Smooth muscle cell (in vitro differentiated cells): Measurements from ENCODE around the gene KATNA1. TPM values are rescaled to one million over a fixed set of nuclear protein-coding genes. Genes with fewer than 3 reads are reported as not detected.
"Not testable (repeated sequence)": the region's sequence is repeated elsewhere in the genome, so short reads cannot be mapped to it uniquely, and the experiment has no call there.

ENCODE experiments used
- DNase-seq: peaks from one replicate; lab custom pipeline; 2025; ENCODE audit not compliant: unreplicated experiment; lab: John Stamatoyannopoulos, UW
- H2AFZ ChIP-seq: fragments of 200-600 bp; sonication (generic); 2 replicates; pipeline ENCODE4 v1.6.0; 2016; ENCODE audit warnings: antibody characterized with exemption, low read depth, mild to moderate bottlenecking
- H3F3A ChIP-seq: fragments of 200-600 bp; sonication (generic); 2 replicates; pipeline ENCODE4 v1.6.0; 2017; ENCODE audit warnings: antibody characterized with exemption, low read depth
- H3K27ac ChIP-seq: fragments of 200-600 bp; sonication (generic); 2 replicates; pipeline ENCODE4 v1.5.1; 2016; ENCODE audit warnings: low read depth, mild to moderate bottlenecking
- H3K27me3 ChIP-seq: fragments of 200-600 bp; sonication (generic); 2 replicates; pipeline ENCODE4 v1.6.1; 2016; ENCODE audit warnings: low read depth, mild to moderate bottlenecking
- H3K36me3 ChIP-seq: fragments of 200-600 bp; sonication (generic); 2 replicates; pipeline ENCODE4 v1.5.1; 2016; ENCODE audit warnings: low read depth
- H3K4me1 ChIP-seq: fragments of 200-600 bp; sonication (generic); 2 replicates; pipeline ENCODE4 v1.5.1; 2016; ENCODE audit warnings: low read depth
- H3K4me2 ChIP-seq: fragments of 200-600 bp; sonication (generic); 2 replicates; pipeline ENCODE4 v1.6.0; 2016; ENCODE audit warnings: mild to moderate bottlenecking
- H3K4me3 ChIP-seq: fragments of 200-600 bp; sonication (generic); 2 replicates; pipeline ENCODE4 v1.5.1; 2016; ENCODE audit warnings: mild to moderate bottlenecking
- H3K79me2 ChIP-seq: fragments of 200-600 bp; sonication (generic); 2 replicates; pipeline ENCODE4 v1.6.0; 2016; ENCODE audit warnings: low read depth, mild to moderate bottlenecking
- H3K9ac ChIP-seq: fragments of 200-600 bp; sonication (generic); 2 replicates; pipeline ENCODE4 v1.6.0; 2016; ENCODE audit warnings: low read depth
- H3K9me3 ChIP-seq: fragments of 200-600 bp; sonication (generic); replicated peaks from 2 replicates; pipeline ENCODE4 v1.5.1; 2016; ENCODE audit warnings: low read depth
- H4K20me1 ChIP-seq: fragments of 200-600 bp; sonication (generic); 2 replicates; pipeline ENCODE4 v1.6.0; 2016; ENCODE audit warnings: low read depth
- CTCF ChIP-seq: fragments of 200-600 bp; sonication (generic); IDR thresholded peaks from 2 replicates; pipeline ENCODE4 v1.5.1; 2017; ENCODE audit warnings: borderline replicate concordance, mild to moderate bottlenecking, antibody characterized with exemption; ENCODE audit not compliant: insufficient read depth, poor library complexity, severe bottlenecking
- WGBS: methylation state at CpG from one replicate; pipeline ENCODE4 v1.1.7; 2016; ENCODE audit warnings: low lambda C conversion rate; 5-methylcytosine and 5-hydroxymethylcytosine counted together
- polyA plus RNA-seq: library from polyadenylated mRNA; unstranded; fragments of >200 nt; fragmentation: Nextera tagmentation; extraction: Ambion mirVana; gene quantifications from 2 replicates; pipeline ENCODE4 v1.2.1, GENCODE V29; 2016
- total RNA-seq: library from RNA; depleted of rRNA; stranded (reverse); fragments of >200 nt; gene quantifications from 2 replicates; pipeline ENCODE4 v1.2.3, GENCODE V29; 2014

KATNA1 gene
- total and polyA plus RNA-seq, 2 experiments from 2014 or later: 17.8 to 24.6 TPM

DNA sequence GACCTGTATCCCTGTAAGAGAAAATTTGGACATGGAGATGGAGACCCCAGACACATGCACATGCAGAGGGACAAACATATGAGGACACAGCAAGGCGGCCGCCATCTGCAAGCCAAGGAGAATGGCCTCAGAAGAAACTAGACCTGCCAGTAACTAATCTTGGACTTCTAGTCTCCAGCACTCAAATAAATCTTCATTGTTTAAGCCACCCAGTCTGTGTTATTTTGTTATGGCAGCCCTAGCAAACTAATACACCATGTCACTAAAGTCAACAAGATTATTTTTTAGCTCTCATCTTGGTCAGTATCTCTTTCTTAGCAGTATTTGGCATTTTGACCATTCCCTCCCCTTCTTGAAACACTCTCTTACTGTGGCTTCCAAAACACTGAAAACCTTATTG, 42.7 kb upstream of the KATNA1 start:
- no peak for TF ChIP-seq CTCF
- no peak for DNase-seq
- Histone ChIP-seq H3K4me1 (no peaks in the 10 kb centered on the region), H3K27me3 (no peaks in the 10 kb centered on the region), H3K27ac (no peak overlapping the region), H3K9ac (no peak overlapping the region), H3K4me3 (no peak overlapping the region), H3K36me3 (peaks cover 3% of the 10 kb centered on the region), H3K79me2 (peaks cover 74% of the 10 kb centered on the region), H2AFZ (no peak overlapping the region), H3K9me3 (no peaks in the 10 kb centered on the region), H3F3A (no peaks in the 10 kb centered on the region), H3K4me2 (no peak overlapping the region), H4K20me1 (peaks cover 80% of the 10 kb centered on the region)
- WGBS: 96% methylated on average over 2 of the region's 2 CpGs

DNA sequence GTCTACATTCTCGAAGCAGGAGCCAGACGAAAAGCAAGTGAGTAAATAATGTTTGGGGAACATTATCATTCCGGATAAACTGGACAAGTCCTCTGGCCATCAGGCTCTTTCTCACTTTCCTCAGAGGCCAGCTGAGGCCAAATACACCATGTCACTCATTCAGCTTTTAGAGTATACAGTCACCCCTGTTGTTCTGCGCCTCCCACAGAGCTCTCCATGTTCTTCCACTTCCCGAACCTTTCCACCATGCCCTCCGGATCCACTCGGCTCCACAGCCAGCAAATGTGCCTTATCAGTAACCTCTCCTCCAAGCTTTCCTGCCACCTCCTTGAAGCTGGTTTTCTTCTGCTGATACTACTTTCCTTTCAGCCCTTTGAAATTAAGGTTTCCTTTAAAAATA, 37.7 kb upstream of the KATNA1 start:
- no peak overlapping the region for H3K4me2 ChIP-seq
- WGBS: 91% methylated on average over 7 of the region's 7 CpGs

DNA sequence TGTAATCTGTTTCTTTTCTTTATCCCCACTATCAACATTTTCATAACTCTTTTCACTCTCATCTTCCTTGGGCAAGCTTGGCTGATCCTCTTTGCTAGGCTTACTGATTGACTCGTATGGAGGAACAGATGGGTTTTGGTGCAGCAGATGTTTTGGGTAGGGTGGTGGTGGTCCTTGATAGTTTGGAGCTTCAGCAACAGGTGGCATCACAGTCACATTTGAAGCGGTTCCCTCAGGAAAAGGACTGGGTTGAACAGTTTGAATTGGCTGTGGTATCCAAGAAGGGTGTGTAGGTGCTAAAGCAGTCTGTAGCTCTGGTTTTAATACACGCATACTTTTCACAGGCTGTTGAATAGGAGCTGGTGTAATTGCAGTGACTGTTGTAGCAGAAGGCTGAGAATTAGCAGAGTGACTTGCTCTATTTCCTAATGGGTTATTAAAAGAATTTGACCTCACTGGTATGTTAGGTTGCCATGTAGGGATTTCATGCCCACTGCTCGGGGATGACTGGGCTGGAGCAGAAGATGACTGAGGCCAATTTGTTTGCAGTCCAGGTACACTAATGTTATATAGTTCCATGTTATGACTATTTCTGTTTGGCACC, 34.8 kb upstream of the KATNA1 start:
- no peak for DNase-seq
- no peak for TF ChIP-seq CTCF
- Histone ChIP-seq H3K9ac (no peak overlapping the region), H3K4me2 (no peak overlapping the region), H3K27ac (no peak overlapping the region), H4K20me1 (peaks cover 83% of the 10 kb centered on the region), H3K79me2 (peaks cover 29% of the 10 kb centered on the region), H3K9me3 (no peaks in the 10 kb centered on the region), H3K27me3 (no peaks in the 10 kb centered on the region), H3K4me3 (no peak overlapping the region), H3F3A (no peaks in the 10 kb centered on the region), H3K36me3 (peaks cover 7% of the 10 kb centered on the region), H3K4me1 (no peaks in the 10 kb centered on the region), H2AFZ (no peak overlapping the region)
- 96% methylated on average over 4 of the region's 4 CpGs for WGBS

More for the DNA sequence above, 37.7 kb upstream of the KATNA1 start:
- H3K9ac ChIP-seq: no peak overlapping the region
- H3K27me3 ChIP-seq: no peaks in the 10 kb centered on the region
- no peak overlapping the region for H3K4me3 ChIP-seq
- H3K4me1 ChIP-seq: no peaks in the 10 kb centered on the region
- no peaks in the 10 kb centered on the region for H3K9me3 ChIP-seq
- DNase-seq: no peak
- H2AFZ ChIP-seq: no peak overlapping the region
- no peak overlapping the region for H3K27ac ChIP-seq
- H3K36me3 ChIP-seq: peaks cover 7% of the 10 kb centered on the region
- TF ChIP-seq CTCF: no peak
- H4K20me1 ChIP-seq: peaks cover 87% of the 10 kb centered on the region
- no peaks in the 10 kb centered on the region for H3F3A ChIP-seq
- H3K79me2 ChIP-seq: peaks cover 44% of the 10 kb centered on the region

- 96% methylated on average over 14 of the region's 14 CpGs for WGBS
- H3K4me2 ChIP-seq, H3K4me3 ChIP-seq, H3K36me3 ChIP-seq, H2AFZ ChIP-seq, DNase-seq, H3F3A ChIP-seq, H3K4me1 ChIP-seq, H3K9me3 ChIP-seq, H3K9ac ChIP-seq, H3K27me3 ChIP-seq, H3K27ac ChIP-seq: not testable (repeated sequence)
- Histone ChIP-seq H4K20me1 (peaks cover 68% of the 10 kb centered on the region), H3K79me2 (peaks cover 26% of the 10 kb centered on the region)
Measured at GRCh38 chr6:149681845-149682244, 33.3 kb upstream of the KATNA1 start.
